Mesenchymal stem cell (in vitro differentiated cells and primary cell): ENCODE measurements around the gene AK9.

Source experiments
- DNase-seq: peaks from one replicate; pipeline ENCODE4 v3.0.0-alpha.2; 2013
- H2AFZ ChIP-seq: one replicate; pipeline ENCODE4 v1.6.1; 2013; ENCODE audit warnings: low read depth, mild to moderate bottlenecking, control low read depth, inconsistent platforms, low read length, moderate library complexity
- H2AK5ac ChIP-seq: 2 replicates; pipeline ENCODE4 v1.6.1; 2013; ENCODE audit warnings: low read length, moderate library complexity, mild to moderate bottlenecking, inconsistent platforms; ENCODE audit not compliant: severe bottlenecking
- H2BK120ac ChIP-seq: one replicate; pipeline ENCODE4 v1.6.1; 2013; ENCODE audit warnings: low read depth, mild to moderate bottlenecking, inconsistent platforms, low read length, moderate library complexity
- H2BK12ac ChIP-seq, 2 experiments: one replicate each; pipeline ENCODE4 v1.6.1; 2013; ENCODE audit warnings: inconsistent platforms in 2 of 2, low read length in 2 of 2, mild to moderate bottlenecking in 2 of 2, moderate library complexity in 2 of 2, control low read depth in 1 of 2
- H2BK15ac ChIP-seq: one replicate; pipeline ENCODE4 v1.6.1; 2013; ENCODE audit warnings: mild to moderate bottlenecking, low read depth, inconsistent platforms; ENCODE audit not compliant: poor library complexity, severe bottlenecking
- H2BK5ac ChIP-seq: 2 replicates; pipeline ENCODE4 v1.6.1; 2013; ENCODE audit warnings: low read depth, mild to moderate bottlenecking, low read length, control low read depth, inconsistent platforms; ENCODE audit not compliant: poor library complexity, severe bottlenecking
- H3K14ac ChIP-seq, 2 experiments: one replicate each; pipeline ENCODE4 v1.6.1; 2013; ENCODE audit warnings: inconsistent platforms in 2 of 2, low read length in 2 of 2, control low read depth in 1 of 2, mild to moderate bottlenecking in 1 of 2, moderate library complexity in 1 of 2
- H3K18ac ChIP-seq, 2 experiments: one replicate each; pipeline ENCODE4 v1.6.1; 2013; ENCODE audit warnings: inconsistent platforms in 2 of 2, low read length in 2 of 2, control low read depth in 1 of 2, low read depth in 1 of 2, mild to moderate bottlenecking in 1 of 2
- H3K23ac ChIP-seq, 2 experiments: one replicate each; pipeline ENCODE4 v1.6.1; 2013; ENCODE audit warnings: inconsistent platforms in 2 of 2, low read length in 2 of 2, mild to moderate bottlenecking in 2 of 2, moderate library complexity in 2 of 2, control low read depth in 1 of 2
- H3K27ac ChIP-seq: 2 replicates; pipeline ENCODE4 v1.5.1; 2013; ENCODE audit warnings: mild to moderate bottlenecking, moderate library complexity, low read length, control low read depth, inconsistent platforms; ENCODE audit not compliant: poor library complexity, severe bottlenecking
- H3K27me3 ChIP-seq, 2 experiments: 2 replicates each; pipeline versions ENCODE4 v1.6.1 to v1.7.0; 2013; ENCODE audit warnings: low read length in 2 of 2, mild to moderate bottlenecking in 2 of 2, moderate library complexity in 2 of 2, control low read depth in 1 of 2, inconsistent platforms in 1 of 2; ENCODE audit not compliant: control insufficient read depth in 1 of 2, insufficient read depth in 1 of 2
- H3K36me3 ChIP-seq, 2 experiments: 2 replicates each; pipeline versions ENCODE4 v1.6.1 to v1.7.0; 2013; ENCODE audit warnings: low read length in 2 of 2, control low read depth in 1 of 2, inconsistent platforms in 1 of 2, low read depth in 1 of 2, mild to moderate bottlenecking in 1 of 2; ENCODE audit not compliant: insufficient read depth in 2 of 2, control insufficient read depth in 1 of 2
- H3K4ac ChIP-seq, 2 experiments: one replicate each; pipeline ENCODE4 v1.6.1; 2013; ENCODE audit warnings: inconsistent platforms in 2 of 2, low read length in 2 of 2, mild to moderate bottlenecking in 2 of 2, moderate library complexity in 2 of 2, control low read depth in 1 of 2, low read depth in 1 of 2
- H3K4me1 ChIP-seq: 2 replicates; pipeline ENCODE4 v1.6.1; 2013; ENCODE audit warnings: low read depth, low read length, control low read depth; ENCODE audit not compliant: control insufficient read depth, insufficient read depth
- H3K4me2 ChIP-seq: 2 replicates; pipeline ENCODE4 v1.6.1; 2013; ENCODE audit warnings: low read length, mild to moderate bottlenecking, inconsistent platforms; ENCODE audit not compliant: poor library complexity, severe bottlenecking
- H3K4me3 ChIP-seq, 2 experiments: 2 replicates each; pipeline versions ENCODE4 v1.5.1 to v1.7.0; 2013; ENCODE audit warnings: low read length in 2 of 2, mild to moderate bottlenecking in 2 of 2, control low read depth in 1 of 2, low read depth in 1 of 2; ENCODE audit not compliant: insufficient read depth in 1 of 2
- H3K79me1 ChIP-seq: replicated peaks from 2 replicates; pipeline ENCODE4 v1.6.1; 2013; ENCODE audit warnings: mild to moderate bottlenecking, control low read depth, low read length, inconsistent platforms; ENCODE audit not compliant: poor library complexity, severe bottlenecking
- H3K9ac ChIP-seq: 2 replicates; pipeline ENCODE4 v1.7.0; 2013; ENCODE audit warnings: mild to moderate bottlenecking, low read length, moderate library complexity
- H3K9me3 ChIP-seq: 2 replicates; pipeline ENCODE4 v1.7.0; 2013; ENCODE audit warnings: mild to moderate bottlenecking, low read length; ENCODE audit not compliant: control insufficient read depth
- H4K8ac ChIP-seq: one replicate; pipeline ENCODE4 v1.6.1; 2013; ENCODE audit warnings: inconsistent platforms, mild to moderate bottlenecking, low read length, moderate library complexity
- H4K91ac ChIP-seq: one replicate; pipeline ENCODE4 v1.6.1; 2013; ENCODE audit warnings: mild to moderate bottlenecking, low read length, inconsistent platforms
- WGBS: methylation state at CpG from one replicate; pipeline ENCODE4 v1.1.7; 2013; ENCODE audit warnings: mixed read lengths; 5-methylcytosine and 5-hydroxymethylcytosine counted together

AK9 gene

GRCh38 chr6:109632405-109632804 lies 58.6 kb downstream of the AK9 start:
- H2BK12ac ChIP-seq = no peak overlapping the region
- no peak overlapping the region for H3K14ac ChIP-seq
- no CpG with 5 or more reads among the region's 1 CpG for WGBS
- no peak overlapping the region for H4K91ac ChIP-seq
- no peak overlapping the region for H3K4me2 ChIP-seq
- H3K36me3 ChIP-seq = peaks cover 0 to 4% of the 10 kb centered on the region in 2 experiments
- no peaks in the 10 kb centered on the region for H3K9me3 ChIP-seq
- no peak overlapping the region for H3K4ac ChIP-seq
- H3K27ac ChIP-seq = no peak overlapping the region
- no peak overlapping the region for H2BK5ac ChIP-seq
- H3K18ac ChIP-seq = no peak overlapping the region
- no peak overlapping the region for H2AK5ac ChIP-seq
- no peak overlapping the region for H3K4me3 ChIP-seq
- H2BK15ac ChIP-seq = no peak overlapping the region
- DNase-seq = no peak
- H3K79me1 ChIP-seq = no peaks in the 10 kb centered on the region
- H2AFZ ChIP-seq = no peak overlapping the region
- no peak overlapping the region for H3K23ac ChIP-seq
- H3K27me3 ChIP-seq = peaks cover 0 to 10% of the 10 kb centered on the region in 2 experiments
- no peak overlapping the region for H3K9ac ChIP-seq
- H3K4me1 ChIP-seq = no peaks in the 10 kb centered on the region
- H2BK120ac ChIP-seq = no peak overlapping the region
- no peak overlapping the region for H4K8ac ChIP-seq

GRCh38 chr6:109631403-109631802 lies 59.6 kb downstream of the AK9 start:
- Histone ChIP-seq H3K79me1 (no peaks in the 10 kb centered on the region), H2BK120ac (no peak overlapping the region), H4K91ac (no peak overlapping the region), H2BK15ac (no peak overlapping the region), H3K27me3 (peaks cover 0 to 10% of the 10 kb centered on the region in 2 experiments), H2BK12ac (no peak overlapping the region), H3K4me3 (no peak overlapping the region), H4K8ac (no peak overlapping the region), H3K23ac (no peak overlapping the region), H2AFZ (no peak overlapping the region), H3K18ac (no peak overlapping the region), H2BK5ac (no peak overlapping the region), H2AK5ac (no peak overlapping the region), H3K27ac (no peak overlapping the region), H3K9ac (no peak overlapping the region), H3K36me3 (peaks cover 0 to 4% of the 10 kb centered on the region in 2 experiments), H3K4me2 (no peak overlapping the region), H3K4me1 (no peaks in the 10 kb centered on the region), H3K4ac (no peak overlapping the region), H3K9me3 (peaks cover under 1% of the 10 kb centered on the region), H3K14ac (no peak overlapping the region)
- no CpG with 5 or more reads among the region's 1 CpG for WGBS
- no peak for DNase-seq

DNA sequence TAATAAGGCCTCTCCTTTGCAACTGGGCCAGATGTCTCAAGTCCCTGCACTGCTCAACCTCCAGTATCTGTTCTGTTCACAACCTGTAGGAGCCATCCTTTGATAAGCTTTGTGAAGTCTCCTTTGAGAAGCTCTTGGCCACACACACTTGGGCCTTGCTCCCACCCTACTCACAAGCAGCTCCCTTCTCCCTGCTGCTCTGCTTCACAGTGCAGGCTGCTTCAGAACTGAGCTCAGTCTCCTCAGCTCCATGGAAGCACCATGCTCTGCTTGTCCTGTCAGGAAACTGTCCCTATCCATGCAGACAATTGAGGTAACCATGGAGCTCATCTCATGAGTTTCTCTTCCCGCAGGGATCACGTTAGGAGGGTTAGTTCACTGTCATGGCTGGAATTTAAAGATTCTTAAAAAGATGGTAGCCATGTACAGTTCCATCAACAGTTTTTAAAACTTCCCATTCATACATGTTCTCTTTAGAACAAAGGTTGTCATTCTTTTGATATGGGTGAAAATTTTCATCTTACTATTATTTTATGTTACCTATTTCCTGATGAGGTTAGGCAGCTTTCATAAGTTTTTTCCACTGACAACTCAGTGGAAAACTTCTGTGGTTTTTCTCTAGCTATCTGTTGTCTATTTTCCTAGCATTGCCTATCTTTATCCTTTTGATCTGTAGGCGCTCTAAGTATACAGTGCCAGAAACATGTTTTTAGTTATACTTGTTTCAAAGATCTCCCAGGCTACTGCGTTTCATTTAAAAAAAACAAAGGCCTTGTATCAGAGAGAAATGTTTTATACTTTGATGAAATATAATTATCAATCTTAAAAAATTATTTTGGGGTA lies 62.6 kb downstream of the AK9 start:
- no peak overlapping the region for H2BK15ac ChIP-seq
- no peak overlapping the region for H3K23ac ChIP-seq
- H3K9me3 ChIP-seq = peaks cover 13% of the 10 kb centered on the region
- no peak overlapping the region for H2BK120ac ChIP-seq
- no peak overlapping the region for H3K4me3 ChIP-seq
- H2BK5ac ChIP-seq = no peak overlapping the region
- no peak overlapping the region for H3K27ac ChIP-seq
- H3K9ac ChIP-seq = no peak overlapping the region
- no peak overlapping the region for H2BK12ac ChIP-seq
- no peaks in the 10 kb centered on the region for H3K27me3 ChIP-seq
- H4K91ac ChIP-seq = no peak overlapping the region
- H3K18ac ChIP-seq = no peak overlapping the region
- H3K14ac ChIP-seq = no peak overlapping the region
- no peak overlapping the region for H2AFZ ChIP-seq
- no peak for DNase-seq
- no CpG with 5 or more reads among the region's 4 CpGs for WGBS
- H3K4ac ChIP-seq = no peak overlapping the region
- H3K79me1 ChIP-seq = no peaks in the 10 kb centered on the region
- no peak overlapping the region for H3K4me2 ChIP-seq
- H3K36me3 ChIP-seq = peaks cover 0 to 4% of the 10 kb centered on the region in 2 experiments
- H4K8ac ChIP-seq = no peak overlapping the region
- H2AK5ac ChIP-seq = no peak overlapping the region
- no peaks in the 10 kb centered on the region for H3K4me1 ChIP-seq

- H3K36me3 ChIP-seq = no peaks in the 10 kb centered on the region
- no peak overlapping the region for H3K4ac ChIP-seq
- no peak overlapping the region for H3K27ac ChIP-seq
- no peak overlapping the region for H3K4me2 ChIP-seq
- no peak overlapping the region for H2BK120ac ChIP-seq
- no peak overlapping the region for H4K91ac ChIP-seq
- no peak overlapping the region for H3K4me3 ChIP-seq
- no peak overlapping the region for H3K23ac ChIP-seq
- no peak overlapping the region for H2BK15ac ChIP-seq
- 65% methylated on average over 2 of the region's 2 CpGs for WGBS
- DNase-seq = no peak
- H3K79me1 ChIP-seq = no peaks in the 10 kb centered on the region
- no peak overlapping the region for H2BK5ac ChIP-seq
- no peak overlapping the region for H2AFZ ChIP-seq
- no peak overlapping the region for H2BK12ac ChIP-seq
- no peak overlapping the region for H3K18ac ChIP-seq
- no peaks in the 10 kb centered on the region for H3K4me1 ChIP-seq
- no peaks in the 10 kb centered on the region for H3K27me3 ChIP-seq
- H3K9ac ChIP-seq = no peak overlapping the region
- H3K9me3 ChIP-seq = peaks cover 13% of the 10 kb centered on the region
- H2AK5ac ChIP-seq = no peak overlapping the region
- no peak overlapping the region for H3K14ac ChIP-seq
- H4K8ac ChIP-seq = no peak overlapping the region
Measured at GRCh38 chr6:109626311-109626710, 64.7 kb downstream of the AK9 start.
